Calu3 (cell line): ENCODE data around the gene NCOR1. TPM values are rescaled to one million over a fixed set of nuclear protein-coding genes. Genes with fewer than 3 reads are reported as not detected.
"Not testable (repeated sequence)": the region's sequence is repeated elsewhere in the genome, so short reads cannot be mapped to it uniquely, and the experiment has no call there.

Source experiments
- BruUV-seq: library from RNA; stranded (reverse); fragments of 400-500 nt; replicated peaks from 2 replicates; lab custom pipeline; 2021; lab: Mats Ljungman, UMichigan
- CTCF ChIA-PET: fragments of 300-600 bp; sonication (Branson Sonifier 250); formaldehyde crosslinking; loops from one replicate; lab custom pipeline; 2022; ENCODE audit warnings: antibody characterized with exemption; lab: Charles Lee
- DNase-seq: peaks from one replicate; pipeline ENCODE4 v3.0.0; 2022
- H3K27ac Mint-ChIP-seq: one replicate; pipeline ENCODE4 v1.8.0; 2022; ENCODE audit warnings: mixed read lengths; ENCODE audit not compliant: unreplicated experiment
- H3K27me3 Mint-ChIP-seq: one replicate; pipeline ENCODE4 v1.8.0; 2022; ENCODE audit warnings: mixed read lengths; ENCODE audit not compliant: unreplicated experiment
- H3K36me3 Mint-ChIP-seq: one replicate; pipeline ENCODE4 v1.8.0; 2022; ENCODE audit warnings: mild to moderate bottlenecking, moderate library complexity, mixed read lengths; ENCODE audit not compliant: insufficient read depth, unreplicated experiment
- H3K4me1 Mint-ChIP-seq: one replicate; pipeline ENCODE4 v1.8.0; 2022; ENCODE audit warnings: mild to moderate bottlenecking, low read depth, mixed read lengths; ENCODE audit not compliant: unreplicated experiment
- H3K4me3 Mint-ChIP-seq: one replicate; pipeline ENCODE4 v1.8.0; 2022; ENCODE audit warnings: mild to moderate bottlenecking, low read depth, moderate library complexity, mixed read lengths; ENCODE audit not compliant: unreplicated experiment
- H3K9me3 Mint-ChIP-seq: one replicate; pipeline ENCODE4 v1.8.0; 2022; ENCODE audit warnings: low read depth, mixed read lengths; ENCODE audit not compliant: unreplicated experiment
- CTCF ChIP-seq: fragments of 200-600 bp; IDR thresholded peaks from one replicate; pipeline ENCODE4 v1.8.0; 2022; ENCODE audit warnings: antibody characterized with exemption; ENCODE audit not compliant: unreplicated experiment
- intact Hi-C: fragments of 100-400 bp; cut with micrococcal nuclease; formaldehyde crosslinking; loops from one replicate; pipeline ENCODE4 v1.10.0; 2022; ENCODE audit not compliant: unreplicated experiment
- total RNA-seq: library from RNA; stranded (reverse); gene quantifications from 2 replicates; pipeline ENCODE4 v1.2.3, GENCODE V29; 2022

Gene NCOR1
- total RNA-seq, 1 experiment from 2014 or later: 84.0 TPM

GRCh38 chr17:16150251-16150856 lies 65.0 kb downstream of the NCOR1 start:
- H3K27ac Mint-ChIP-seq: peak overlapping the region; percentile 66
- no peak overlapping the region for H3K4me3 Mint-ChIP-seq
- no peak for TF ChIP-seq CTCF
- H3K4me1 Mint-ChIP-seq: peaks cover 7% of the 10 kb centered on the region
- no peaks in the 10 kb centered on the region for H3K9me3 Mint-ChIP-seq
- CTCF ChIA-PET: interaction anchor here (0.7 kb wide), 1 partner anchor 70 kb away, joined by 3 read pairs; no protein-coding TSS in a partner anchor
- BruUV-seq: no TSS peak
- no peak for DNase-seq
- no peaks in the 10 kb centered on the region for H3K27me3 Mint-ChIP-seq
- intact Hi-C loops: no loop called here
- H3K36me3 Mint-ChIP-seq: peaks cover 6% of the 10 kb centered on the region

DNA sequence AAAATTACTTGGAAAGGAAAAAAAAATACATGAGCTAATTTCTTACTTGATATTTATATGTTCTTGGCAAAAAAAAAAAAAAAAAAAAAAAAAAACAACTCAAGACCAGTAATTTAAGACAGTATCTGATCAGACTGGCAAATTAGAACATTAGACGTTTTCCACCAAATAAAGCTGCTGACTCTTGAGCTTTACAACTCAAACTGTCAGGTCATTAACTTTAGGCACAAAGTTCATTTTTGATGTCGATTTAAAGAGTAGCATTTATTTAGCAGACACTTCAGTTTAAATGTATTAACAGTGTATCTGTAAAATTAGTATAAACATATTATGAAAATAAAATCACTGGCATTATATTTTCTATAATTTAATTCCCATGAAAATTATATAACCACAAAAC lies 66.7 kb downstream of the NCOR1 start:
- Mint-ChIP-seq H3K4me1 (peaks cover 7% of the 10 kb centered on the region), H3K9me3 (no peaks in the 10 kb centered on the region), H3K27me3 (no peaks in the 10 kb centered on the region), H3K36me3 (peaks cover 6% of the 10 kb centered on the region), H3K4me3 (no peak overlapping the region), H3K27ac (no peak overlapping the region)
- no peak for TF ChIP-seq CTCF
- intact Hi-C loops: no loop called here
- no peak for DNase-seq
- no TSS peak for BruUV-seq
- CTCF ChIA-PET: interaction anchor here (0.6 kb wide), 1 partner anchor 357 kb away, joined by 3 read pairs; no protein-coding TSS in a partner anchor

DNA sequence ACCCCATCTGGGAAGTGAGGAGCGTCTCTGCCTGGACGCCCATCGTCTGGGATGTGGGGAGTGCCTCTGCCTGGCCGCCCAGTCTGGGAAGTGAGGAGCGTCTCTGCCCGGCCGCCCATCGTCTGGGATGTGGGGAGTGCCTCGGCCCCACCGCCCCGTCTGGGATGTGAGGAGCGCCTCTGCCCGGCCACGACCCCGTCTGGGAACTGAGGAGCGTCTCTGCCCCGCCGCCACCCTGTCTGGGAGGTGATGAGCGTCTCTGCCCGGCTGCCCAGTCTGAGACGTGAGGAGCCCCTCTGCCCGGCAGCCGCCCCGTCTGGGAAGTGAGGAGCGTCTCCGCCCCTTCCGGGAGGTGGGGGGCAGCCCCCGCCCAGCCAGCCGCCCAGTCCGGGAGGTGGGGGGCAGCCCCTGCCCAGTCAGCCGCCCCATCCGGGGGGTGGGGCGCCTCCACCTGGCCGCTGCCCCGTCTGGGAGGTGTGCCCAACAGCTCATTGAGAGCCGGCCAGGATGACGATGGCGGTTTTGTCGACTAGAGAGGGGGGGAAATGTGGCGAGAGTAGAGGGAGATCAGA lies 69.9 kb downstream of the NCOR1 start:
- H3K36me3 Mint-ChIP-seq, H3K27ac Mint-ChIP-seq, intact Hi-C loops: not testable (repeated sequence)

GRCh38 chr17:16141685-16142084 lies 73.6 kb downstream of the NCOR1 start:
- intact Hi-C loops: no loop called here
- H3K36me3 Mint-ChIP-seq: no peaks in the 10 kb centered on the region
- no peak for DNase-seq
- H3K4me1 Mint-ChIP-seq: no peaks in the 10 kb centered on the region
- BruUV-seq: no TSS peak
- no peak for TF ChIP-seq CTCF
- H3K4me3 Mint-ChIP-seq: no peak overlapping the region
- H3K27ac Mint-ChIP-seq: no peak overlapping the region
- no peaks in the 10 kb centered on the region for H3K27me3 Mint-ChIP-seq
- CTCF ChIA-PET: no interaction called here
- no peaks in the 10 kb centered on the region for H3K9me3 Mint-ChIP-seq

More for the DNA sequence above, 69.9 kb downstream of the NCOR1 start:
- H3K27me3 Mint-ChIP-seq, CTCF ChIA-PET, DNase-seq, H3K4me1 Mint-ChIP-seq, H3K4me3 Mint-ChIP-seq, BruUV-seq, H3K9me3 Mint-ChIP-seq: not testable (repeated sequence)

GRCh38 chr17:16140854-16141253 lies 74.5 kb downstream of the NCOR1 start:
- no peak for TF ChIP-seq CTCF
- Mint-ChIP-seq H3K36me3 (no peaks in the 10 kb centered on the region), H3K27ac (no peak overlapping the region), H3K4me3 (no peak overlapping the region), H3K4me1 (no peaks in the 10 kb centered on the region), H3K27me3 (no peaks in the 10 kb centered on the region), H3K9me3 (no peaks in the 10 kb centered on the region)
- no peak for DNase-seq
- CTCF ChIA-PET: no interaction called here
- intact Hi-C loops: no loop called here
- no TSS peak for BruUV-seq
